ENCODE measurements around the gene ALPG.
A peak's percentile ranks its signal among the peaks of the same experiment; 100 is the strongest.
"Not testable (repeated sequence)": the region's sequence is repeated elsewhere in the genome, so short reads cannot be mapped to it uniquely, and the experiment has no call there.

ALPG gene

GRCh38 chr2:232382331-232383225 is 24.1 kb upstream of the ALPG start:
- no peak overlapping the region for H3K27ac ChIP-seq
- TF ChIP-seq CTCF (IDR thresholded peaks at IDR 0.05), result no peak
- no peak overlapping the region for H3K4me3 ChIP-seq
- DNase-seq (ENCODE audit: low spot score), result no peak

GRCh38 chr2:232384466-232384865 is 22.2 kb upstream of the ALPG start:
- no peak overlapping the region for H3K27ac ChIP-seq
- no peak for TF ChIP-seq CTCF (IDR thresholded peaks at IDR 0.05)
- no peak for DNase-seq (ENCODE audit: low spot score)
- H3K4me3 ChIP-seq, result no peak overlapping the region

- H3K27ac ChIP-seq; H3K4me3 ChIP-seq; DNase-seq (ENCODE audit: low spot score): not testable (repeated sequence)
These were observed 21.6 kb upstream of the ALPG start for GRCh38 chr2:232385058-232385457.

GRCh38 chr2:232385660-232386489 is 20.8 kb upstream of the ALPG start:
- H3K27ac ChIP-seq, result no peak overlapping the region
- TF ChIP-seq CTCF (IDR thresholded peaks at IDR 0.05), result no peak
- no peak overlapping the region for H3K4me3 ChIP-seq
- no peak for DNase-seq (ENCODE audit: low spot score)

GRCh38 chr2:232386490-232386739 is 20.2 kb upstream of the ALPG start:
- no peak for TF ChIP-seq CTCF (IDR thresholded peaks at IDR 0.05)
- Histone ChIP-seq H3K27ac (no peak overlapping the region), H3K4me3 (no peak overlapping the region)
- no peak for DNase-seq (ENCODE audit: low spot score)

- TF ChIP-seq CTCF (IDR thresholded peaks at IDR 0.05), result no peak
- H3K27ac ChIP-seq, result no peak overlapping the region
- DNase-seq (ENCODE audit: low spot score), result no peak
- peak overlapping the region; percentile 36 for H3K4me3 ChIP-seq
These were observed 19.7 kb upstream of the ALPG start for GRCh38 chr2:232386740-232387450.

GRCh38 chr2:232387451-232388171 is 19.0 kb upstream of the ALPG start:
- H3K4me3 ChIP-seq, result peak overlapping the region; percentile 36
- DNase-seq (ENCODE audit: low spot score), result no peak
- H3K27ac ChIP-seq, result no peak overlapping the region
- TF ChIP-seq CTCF (IDR thresholded peaks at IDR 0.05), result no peak
